IPS DF 6.9 (cell line): ENCODE data around the gene HOMEZ.
A peak's percentile ranks its signal among the peaks of the same experiment; 100 is the strongest.

Experiments
- DNase-seq: peaks from one replicate; pipeline ENCODE4 v3.0.0-alpha.2; 2013; ENCODE audit warnings: low read depth, low spot score
- H3K27ac ChIP-seq: one replicate; pipeline ENCODE4 v1.5.1; 2013; ENCODE audit warnings: low read length, control low read depth
- H3K27me3 ChIP-seq: 2 replicates; pipeline ENCODE4 v1.6.1; 2013; ENCODE audit warnings: mild to moderate bottlenecking, low read length; ENCODE audit not compliant: control insufficient read depth, insufficient read depth
- H3K36me3 ChIP-seq: 2 replicates; pipeline ENCODE4 v1.6.1; 2013; ENCODE audit warnings: low read length; ENCODE audit not compliant: control insufficient read depth, insufficient read depth
- H3K4me1 ChIP-seq: 2 replicates; pipeline ENCODE4 v1.6.1; 2013; ENCODE audit warnings: low read length; ENCODE audit not compliant: control insufficient read depth, insufficient read depth
- H3K4me3 ChIP-seq: 2 replicates; pipeline ENCODE4 v1.5.1; 2013; ENCODE audit warnings: mild to moderate bottlenecking, low read length
- H3K9me3 ChIP-seq: 2 replicates; pipeline ENCODE4 v1.6.1; 2013; ENCODE audit warnings: low read length, inconsistent platforms; ENCODE audit not compliant: control insufficient read depth, insufficient read depth
- WGBS: extraction: QIAGEN DNeasy Blood & Tissue Kit; methylation state at CpG from one replicate; pipeline ENCODE4 v1.1.7; 2013; ENCODE audit warnings: mixed read lengths, missing lambda C conversion rate; ENCODE audit not compliant: insufficient read length, insufficient coverage; 5-methylcytosine and 5-hydroxymethylcytosine counted together

HOMEZ gene

GRCh38 chr14:23321572-23322547, 35.9 kb upstream of the HOMEZ start:
- H3K36me3 ChIP-seq = peaks cover 18% of the 10 kb centered on the region
- no CpG with 5 or more reads among the region's 64 CpGs for WGBS
- no peaks in the 10 kb centered on the region for H3K27me3 ChIP-seq
- H3K4me3 ChIP-seq = peak overlapping the region; percentile 92
- H3K27ac ChIP-seq = no peak overlapping the region
- peaks cover 1% of the 10 kb centered on the region; the same call in 1 of the 2 replicates for H3K4me1 ChIP-seq
- no peaks in the 10 kb centered on the region for H3K9me3 ChIP-seq
- no peak for DNase-seq

GRCh38 chr14:23320584-23321571, 34.9 kb upstream of the HOMEZ start, which contains the start of gene PABPN1:
PABPN1 (plus strand) TSS chr14:23321457; CDS start chr14:23321470, 13 bp downstream.
- WGBS = no CpG with 5 or more reads among the region's 63 CpGs
- H3K36me3 ChIP-seq = peaks cover 18% of the 10 kb centered on the region
- peak; percentile 99 for DNase-seq
- no peak within 1 kb of the TSS for H3K27ac ChIP-seq
- H3K4me3 ChIP-seq = peak within 1 kb of the TSS; percentile 92
- H3K27me3 ChIP-seq = no peaks in the 10 kb centered on the region
- peaks cover 1% of the 10 kb centered on the region; the same call in 1 of the 2 replicates for H3K4me1 ChIP-seq
- no peaks in the 10 kb centered on the region for H3K9me3 ChIP-seq

- DNase-seq = no peak
- H3K36me3 ChIP-seq = peaks cover 17% of the 10 kb centered on the region
- peak overlapping the region; percentile 30; the same call in 1 of the 2 replicates for H3K4me3 ChIP-seq
- H3K27ac ChIP-seq = no peak overlapping the region
- no peaks in the 10 kb centered on the region for H3K27me3 ChIP-seq
- H3K4me1 ChIP-seq = peaks cover 1% of the 10 kb centered on the region; the same call in 1 of the 2 replicates
- no CpG with 5 or more reads among the region's 17 CpGs for WGBS
- H3K9me3 ChIP-seq = no peaks in the 10 kb centered on the region
Measured at GRCh38 chr14:23319746-23320583, 34.0 kb upstream of the HOMEZ start.

GRCh38 chr14:23316300-23316699, 30.4 kb upstream of the HOMEZ start:
- Histone ChIP-seq H3K36me3 (no peaks in the 10 kb centered on the region), H3K27me3 (no peaks in the 10 kb centered on the region), H3K4me1 (0 out of 2 replicates have a peak, but pooled peaks cover 1% of the 10 kb centered on the region), H3K9me3 (no peaks in the 10 kb centered on the region), H3K27ac (no peak overlapping the region), H3K4me3 (no peak overlapping the region)
- WGBS = no CpG with 5 or more reads among the region's 5 CpGs
- no peak for DNase-seq

- no CpG with 5 or more reads among the region's 1 CpG for WGBS
- no peak overlapping the region for H3K4me3 ChIP-seq
- no peaks in the 10 kb centered on the region for H3K9me3 ChIP-seq
- no peak overlapping the region for H3K27ac ChIP-seq
- H3K27me3 ChIP-seq = no peaks in the 10 kb centered on the region
- peaks cover 7% of the 10 kb centered on the region; the same call in 1 of the 2 replicates for H3K36me3 ChIP-seq
- no peaks in the 10 kb centered on the region for H3K4me1 ChIP-seq
- no peak for DNase-seq
Measured at GRCh38 chr14:23310546-23310945, 24.6 kb upstream of the HOMEZ start.

GRCh38 chr14:23308721-23309445, 23.0 kb upstream of the HOMEZ start:
- H3K27ac ChIP-seq = no peak overlapping the region
- no peak for DNase-seq
- no peak overlapping the region for H3K4me3 ChIP-seq
- no peaks in the 10 kb centered on the region for H3K27me3 ChIP-seq
- H3K36me3 ChIP-seq = peaks cover 7% of the 10 kb centered on the region; the same call in 1 of the 2 replicates
- H3K4me1 ChIP-seq = no peaks in the 10 kb centered on the region
- WGBS = no CpG with 5 or more reads among the region's 17 CpGs
- no peaks in the 10 kb centered on the region for H3K9me3 ChIP-seq

GRCh38 chr14:23307687-23308644, 22.0 kb upstream of the HOMEZ start:
- DNase-seq = no peak
- H3K36me3 ChIP-seq = peaks cover 7% of the 10 kb centered on the region; the same call in 1 of the 2 replicates
- WGBS = no CpG with 5 or more reads among the region's 22 CpGs
- H3K9me3 ChIP-seq = no peaks in the 10 kb centered on the region
- no peaks in the 10 kb centered on the region for H3K4me1 ChIP-seq
- H3K27me3 ChIP-seq = peaks cover 2% of the 10 kb centered on the region; the same call in 1 of the 2 replicates
- no peak overlapping the region for H3K4me3 ChIP-seq
- H3K27ac ChIP-seq = no peak overlapping the region

GRCh38 chr14:23307146-23307530, 21.2 kb upstream of the HOMEZ start:
- Histone ChIP-seq H3K36me3 (peaks cover 7% of the 10 kb centered on the region; the same call in 1 of the 2 replicates), H3K27ac (no peak overlapping the region), H3K9me3 (no peaks in the 10 kb centered on the region), H3K4me1 (no peaks in the 10 kb centered on the region), H3K4me3 (peak overlapping the region; percentile 83), H3K27me3 (peaks cover 2% of the 10 kb centered on the region; the same call in 1 of the 2 replicates)
- no CpG with 5 or more reads among the region's 5 CpGs for WGBS
- DNase-seq = no peak
